HCEC 1CT (cell line): ENCODE results near the gene MSANTD7.
"Not testable (repeated sequence)": the region's sequence is repeated elsewhere in the genome, so short reads cannot be mapped to it uniquely, and the experiment has no call there.

Source experiments
- DNase-seq: peaks from one replicate; pipeline ENCODE4 v3.0.0-alpha.2; 2017

MSANTD7 gene, protein sequence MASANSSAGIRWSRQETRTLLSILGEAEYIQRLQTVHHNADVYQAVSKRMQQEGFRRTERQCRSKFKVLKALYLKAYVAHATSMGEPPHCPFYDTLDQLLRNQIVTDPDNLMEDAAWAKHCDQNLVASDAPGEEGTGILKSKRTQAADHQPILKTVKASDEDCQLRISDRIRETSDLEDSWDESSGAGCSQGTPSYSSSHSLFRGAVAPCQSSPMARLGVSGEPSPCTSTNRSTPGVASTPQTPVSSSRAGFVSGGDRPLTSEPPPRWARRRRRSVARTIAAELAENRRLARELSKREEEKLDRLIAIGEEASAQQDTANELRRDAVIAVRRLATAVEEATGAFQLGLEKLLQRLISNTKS

DNA sequence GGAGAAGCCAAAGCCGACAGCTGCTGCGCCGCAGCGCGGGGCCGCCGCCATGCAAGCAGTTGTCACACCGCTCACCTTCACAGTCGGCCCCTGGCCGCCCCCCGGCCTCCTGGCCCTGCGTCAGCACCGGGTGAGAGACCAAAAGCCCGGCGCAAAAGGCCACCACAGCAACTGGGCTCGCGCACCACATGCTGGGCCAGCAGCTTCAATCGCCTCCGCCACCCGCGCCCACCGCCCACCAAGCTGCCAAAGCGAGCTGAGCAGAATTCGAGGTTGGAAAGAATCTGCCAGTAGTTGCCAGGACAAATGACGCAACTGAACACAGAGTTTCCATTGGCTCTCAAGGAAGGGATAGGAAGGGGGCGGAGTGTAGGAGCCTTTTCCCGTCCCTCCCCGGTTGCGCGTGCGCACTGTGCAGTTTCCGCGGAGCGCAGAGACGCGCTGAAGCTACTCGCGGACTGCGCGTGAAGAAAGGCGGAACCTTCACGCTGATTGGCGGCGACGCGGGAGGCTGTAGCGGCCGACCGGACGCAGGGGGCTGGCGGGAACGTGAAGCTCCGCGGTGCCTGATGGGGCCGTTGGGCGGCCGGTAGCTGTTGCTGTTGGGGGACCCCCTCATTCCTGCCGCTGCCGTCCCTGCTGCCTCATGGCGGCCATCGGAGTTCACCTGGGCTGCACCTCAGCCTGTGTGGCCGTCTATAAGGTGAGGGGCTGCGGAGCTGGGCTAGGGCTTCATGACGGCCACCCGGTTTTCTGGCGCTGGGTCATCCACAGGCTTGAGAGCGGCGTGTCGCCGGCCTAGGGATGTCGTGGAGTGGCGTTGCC lies at the start of gene MSANTD7, which contains the start of the genes CDNF and HSPA14:
MSANTD7 (plus strand) TSS at position 550 of the 825 bp plus-strand sequence. CDS start 3,979 bp downstream, outside the sequence.
CDNF (minus strand) TSS at position 281 of the 825 bp plus-strand sequence; CDS start at position 190, 91 bp downstream.
HSPA14 (plus strand) TSS at position 550 of the 825 bp plus-strand sequence; CDS start at position 647, 97 bp downstream.
- peak; percentile 98 for DNase-seq

DNA sequence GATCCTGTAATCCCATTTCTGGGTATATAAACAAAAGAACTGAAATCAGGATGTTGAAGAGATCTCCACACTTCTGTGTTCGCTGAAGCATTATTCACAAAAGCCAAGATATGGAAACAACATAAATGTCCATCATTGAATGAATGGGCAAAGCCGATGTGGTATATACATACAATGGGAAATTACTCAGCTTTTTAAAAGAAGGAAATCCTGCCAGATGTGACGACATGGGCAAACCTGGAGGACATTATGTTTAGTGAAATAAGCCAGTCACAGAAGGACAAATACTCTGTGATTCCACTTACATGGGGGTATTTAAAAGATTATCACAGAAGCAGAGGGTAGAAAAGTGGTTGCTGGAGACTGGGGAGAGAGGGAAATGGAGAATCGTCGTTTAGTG lies 39.5 kb upstream of the MSANTD7 start:
- DNase-seq, result no peak

DNA sequence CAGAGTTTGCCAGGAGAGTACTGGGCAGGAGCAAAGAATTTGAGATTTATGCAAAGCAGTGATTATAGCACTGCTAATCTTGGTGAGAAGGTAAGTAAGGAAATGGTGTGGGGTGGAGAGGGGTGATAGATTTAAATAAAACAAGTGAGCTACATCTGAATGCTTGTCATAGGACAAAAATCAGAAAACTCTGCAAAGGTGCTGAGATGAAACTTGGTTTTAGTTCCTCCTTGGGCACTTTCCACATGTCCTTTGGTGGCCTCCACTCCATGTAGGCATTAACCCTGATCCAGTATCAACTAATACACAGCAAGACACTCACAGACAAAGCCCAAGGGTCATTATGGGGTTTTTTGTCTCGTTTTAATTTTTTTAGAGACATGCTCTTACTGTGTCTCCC lies 37.7 kb upstream of the MSANTD7 start:
- no peak for DNase-seq

DNA sequence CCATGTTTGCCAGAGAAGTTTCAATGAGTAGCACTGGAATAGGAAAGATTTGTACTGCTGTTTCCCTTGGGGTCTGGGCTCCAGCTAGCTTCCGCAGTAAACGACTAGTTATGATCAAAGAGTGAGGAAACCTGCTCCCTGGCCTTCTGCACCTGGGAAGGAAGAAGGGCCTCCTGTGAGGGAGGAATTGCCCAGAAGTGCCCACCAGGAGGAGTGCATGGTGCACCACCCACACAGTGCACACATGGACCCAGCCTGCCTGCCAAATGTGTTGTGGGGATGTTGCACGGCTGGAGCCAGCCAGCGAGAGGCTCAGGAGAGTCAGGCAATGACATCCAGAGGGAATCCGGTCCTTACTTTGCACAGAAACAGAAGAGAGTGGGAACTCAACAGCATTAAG lies 36.4 kb upstream of the MSANTD7 start:
- no peak for DNase-seq

DNA sequence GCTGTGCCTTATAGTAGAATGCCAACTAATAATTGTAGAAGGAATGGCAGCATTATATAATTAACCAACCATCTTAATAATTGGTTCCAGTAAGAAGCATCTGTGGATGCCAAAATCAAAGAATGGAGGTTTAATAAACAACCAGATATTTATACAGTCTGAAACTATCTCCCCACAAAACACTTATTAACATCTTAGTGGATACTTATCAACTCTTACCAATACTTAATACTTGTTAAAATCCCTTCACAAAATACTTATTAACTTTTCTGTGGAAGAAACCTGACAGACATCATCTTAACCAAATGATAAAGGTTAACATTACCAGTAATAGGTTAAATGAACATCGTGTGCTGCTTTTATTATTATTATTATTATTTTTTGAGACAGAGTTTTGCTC lies 34.3 kb upstream of the MSANTD7 start:
- DNase-seq, result no peak

DNA sequence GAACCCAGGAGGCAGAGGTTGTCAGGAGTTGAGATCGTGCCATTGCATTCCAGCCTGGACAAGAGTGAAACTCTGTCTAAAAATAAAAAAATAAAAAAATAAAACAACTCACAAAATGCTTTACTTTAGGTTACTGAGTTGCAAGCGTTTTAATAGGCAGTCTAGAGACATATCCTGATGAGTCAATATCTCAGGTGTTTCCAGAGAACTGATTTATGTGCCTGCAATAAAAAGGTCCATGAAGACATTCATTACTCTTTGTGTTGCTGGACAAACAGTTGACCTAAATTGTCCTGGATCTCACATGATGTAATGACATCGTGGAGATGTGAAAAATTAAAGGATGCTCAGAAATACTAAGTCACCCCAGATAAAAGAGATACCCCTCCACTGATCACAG lies 31.8 kb upstream of the MSANTD7 start:
- DNase-seq, result no peak

DNA sequence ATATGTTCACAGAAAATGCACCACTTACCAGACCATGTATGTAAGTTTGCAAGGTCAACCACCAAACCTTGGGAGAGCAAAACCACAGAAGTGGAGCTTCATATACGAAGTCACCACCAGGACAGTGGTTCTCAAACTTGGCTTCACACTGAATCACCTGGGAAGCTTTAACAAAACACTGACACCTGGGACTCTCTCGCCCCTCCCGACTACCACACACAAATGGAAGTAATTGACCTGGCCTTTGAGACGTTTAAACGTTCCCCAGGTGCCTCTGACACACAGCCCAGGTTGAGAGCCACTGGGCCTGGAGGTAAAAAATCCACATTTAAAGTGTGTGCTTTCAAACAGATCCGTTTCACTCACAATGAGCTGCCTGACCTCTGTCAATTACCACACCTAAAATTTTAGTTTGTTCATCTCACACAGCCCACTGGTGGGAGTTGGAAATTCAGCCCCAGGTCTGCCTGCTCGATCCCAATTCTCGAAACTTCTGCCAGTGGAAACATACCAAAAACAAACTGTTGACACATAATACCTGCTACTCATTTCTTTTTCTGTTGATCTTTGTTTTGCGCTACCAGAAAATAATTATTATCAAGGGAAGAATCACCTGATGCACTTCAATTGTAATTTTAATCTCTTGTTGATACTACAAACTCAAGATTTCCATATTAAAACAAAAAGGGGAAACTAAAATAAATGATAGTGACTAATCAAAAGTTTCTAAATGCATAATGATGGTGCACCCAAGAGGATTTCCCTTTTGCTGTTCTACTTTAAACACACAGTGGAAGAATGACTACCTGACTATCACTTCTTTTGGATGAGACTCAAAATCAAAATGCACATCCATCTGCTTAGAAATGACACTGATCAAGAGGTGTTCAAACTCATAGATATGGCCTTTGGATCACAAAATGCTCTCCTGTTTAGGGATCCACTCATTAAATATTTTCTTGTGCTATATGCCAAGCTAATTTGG lies 26.8 kb upstream of the MSANTD7 start:
- no peak for DNase-seq

DNA sequence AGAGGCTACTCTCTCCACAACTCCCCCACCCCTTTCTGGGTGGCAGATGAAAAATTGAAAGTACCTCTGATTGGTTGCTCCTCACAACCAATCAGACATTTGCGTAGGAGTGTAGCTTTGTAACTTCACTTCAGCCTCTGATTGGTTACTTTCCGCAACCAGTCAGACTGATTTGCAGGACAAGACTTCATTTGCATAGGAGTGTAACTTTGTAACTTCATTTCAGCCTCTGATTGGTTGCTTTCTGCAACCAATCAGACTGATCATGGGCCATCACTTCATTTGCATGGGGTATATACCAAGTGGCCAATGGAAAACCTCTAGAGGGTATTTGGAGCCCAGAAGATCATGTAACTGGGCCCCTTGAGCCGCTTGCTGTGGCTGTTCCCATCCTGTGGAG lies 25.8 kb upstream of the MSANTD7 start:
- no peak for DNase-seq

DNA sequence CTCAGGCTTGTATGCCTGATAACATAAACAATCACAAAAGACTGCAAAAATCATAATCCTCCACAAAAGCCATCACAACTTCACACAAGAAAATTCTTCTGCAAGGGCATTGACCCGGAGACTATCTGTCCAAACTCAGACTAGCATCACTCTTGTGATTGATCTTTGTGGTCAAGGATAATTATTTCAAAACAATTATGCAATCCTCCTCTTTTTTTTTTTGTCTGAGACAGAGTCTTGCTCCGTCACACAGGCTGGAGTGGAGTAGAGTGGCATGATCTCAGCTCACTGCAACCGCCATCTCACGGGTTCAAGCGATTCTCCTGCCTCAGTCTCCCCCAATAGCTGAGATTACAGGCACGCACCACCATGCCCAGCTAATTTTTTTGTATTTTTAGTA lies 22.4 kb upstream of the MSANTD7 start:
- peak; percentile 70 for DNase-seq

DNA sequence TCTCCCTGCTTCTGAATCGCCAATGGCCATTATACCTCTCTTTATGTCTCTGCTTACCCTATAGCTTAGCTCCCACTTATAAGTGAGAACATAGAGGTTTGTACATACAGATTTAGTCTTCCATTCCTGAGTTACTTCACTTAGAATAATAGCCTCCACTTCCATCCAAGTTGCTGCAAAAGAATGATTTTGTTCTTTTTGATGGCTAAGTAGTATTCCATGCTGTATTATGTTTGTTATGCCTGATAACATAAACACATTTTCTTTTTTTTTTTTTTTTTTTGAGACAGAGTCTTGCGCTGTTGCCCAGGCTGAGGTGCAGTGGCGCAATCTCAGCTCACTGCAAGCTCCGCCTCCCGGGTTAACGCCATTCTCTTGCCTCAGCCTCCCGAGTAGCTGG lies 21.4 kb upstream of the MSANTD7 start:
- DNase-seq, result not testable (repeated sequence)

DNA sequence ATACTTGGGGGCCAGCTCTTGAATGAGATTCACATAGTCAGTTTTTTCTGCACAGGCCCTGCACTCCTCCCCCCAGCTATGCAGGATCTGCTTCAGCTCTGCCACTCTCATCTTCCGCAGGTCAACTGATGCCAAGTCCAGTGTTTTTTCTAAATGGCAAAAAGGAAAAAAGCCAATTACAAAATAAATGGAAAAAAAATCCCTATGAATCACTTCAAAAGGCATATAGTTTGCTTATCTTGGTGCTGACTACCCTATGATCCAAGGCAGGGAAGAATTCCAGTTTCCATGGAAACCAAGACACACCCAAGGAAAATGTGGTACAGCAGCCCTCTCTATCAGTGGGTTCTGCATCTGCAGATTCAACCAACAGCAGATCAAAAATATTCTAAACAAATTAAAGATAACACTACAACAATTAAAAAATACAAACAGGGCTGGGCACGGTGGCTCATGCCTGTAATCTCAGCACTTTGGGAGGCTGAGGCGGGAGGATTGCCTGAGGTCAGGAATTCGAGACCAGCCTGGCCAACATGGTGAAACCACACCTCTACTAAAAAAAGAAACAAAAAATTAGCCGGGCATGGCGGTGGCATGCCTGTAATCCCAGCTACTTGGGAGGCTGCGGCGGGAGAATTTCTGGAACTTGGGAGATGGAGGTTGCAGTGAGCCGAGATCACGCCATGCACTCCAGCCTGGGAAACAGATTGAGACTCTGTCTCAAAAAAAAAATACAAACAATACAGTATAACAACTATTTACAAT lies 17.9 kb upstream of the MSANTD7 start:
- peak; percentile 93 for DNase-seq

DNA sequence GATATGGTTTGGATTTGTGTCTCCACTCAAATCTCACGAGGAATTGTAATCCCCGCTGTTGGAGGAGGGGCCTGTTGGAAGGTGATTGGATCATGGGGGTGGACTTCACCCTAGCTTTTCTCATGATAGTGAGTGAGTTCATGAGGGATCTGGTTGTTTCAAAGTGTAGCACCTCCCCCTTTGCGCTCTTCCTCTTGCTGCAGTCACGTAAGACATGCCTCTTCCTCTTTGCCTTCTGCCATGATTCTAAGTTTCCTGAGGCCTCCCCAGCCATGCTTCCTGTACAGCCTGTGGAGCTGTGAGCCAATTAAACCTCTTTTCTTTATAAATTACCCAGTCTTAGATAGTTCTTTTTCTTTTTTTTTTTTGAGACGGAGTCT lies 17.3 kb upstream of the MSANTD7 start:
- DNase-seq, result no peak

DNA sequence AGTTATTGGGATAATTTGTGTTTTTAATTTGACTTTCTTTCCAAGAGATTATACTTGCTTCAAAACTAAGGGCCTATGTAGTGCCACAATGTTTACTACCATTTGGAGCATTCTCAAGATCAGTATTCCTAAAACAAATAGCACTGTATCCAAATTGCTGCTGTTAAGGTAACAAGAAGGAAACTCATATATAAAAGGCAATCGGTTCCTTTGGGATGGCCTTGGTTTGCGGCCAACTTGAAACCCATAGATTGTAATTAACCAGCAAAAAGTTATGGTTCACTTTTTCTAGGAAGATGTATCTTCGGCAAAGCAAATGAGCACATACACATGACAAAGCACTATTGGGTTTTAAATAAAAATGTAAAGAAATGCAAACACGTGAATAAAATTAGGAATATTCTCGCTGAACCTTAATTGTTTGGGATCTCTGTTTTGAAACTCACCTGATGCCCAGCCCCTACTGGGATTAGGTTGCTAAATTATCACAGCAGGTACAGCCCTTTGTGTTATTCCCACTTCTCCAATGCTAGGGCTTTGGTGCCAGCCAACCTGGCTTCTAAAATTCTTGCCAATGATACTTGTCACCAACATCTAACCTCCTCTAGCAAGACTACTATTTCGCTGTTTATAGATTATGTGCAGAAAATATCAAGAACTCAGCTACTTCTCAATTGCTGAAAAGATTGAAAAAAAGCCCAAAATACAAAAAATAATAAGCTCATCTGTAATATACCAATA lies 16.3 kb upstream of the MSANTD7 start:
- no peak for DNase-seq

DNA sequence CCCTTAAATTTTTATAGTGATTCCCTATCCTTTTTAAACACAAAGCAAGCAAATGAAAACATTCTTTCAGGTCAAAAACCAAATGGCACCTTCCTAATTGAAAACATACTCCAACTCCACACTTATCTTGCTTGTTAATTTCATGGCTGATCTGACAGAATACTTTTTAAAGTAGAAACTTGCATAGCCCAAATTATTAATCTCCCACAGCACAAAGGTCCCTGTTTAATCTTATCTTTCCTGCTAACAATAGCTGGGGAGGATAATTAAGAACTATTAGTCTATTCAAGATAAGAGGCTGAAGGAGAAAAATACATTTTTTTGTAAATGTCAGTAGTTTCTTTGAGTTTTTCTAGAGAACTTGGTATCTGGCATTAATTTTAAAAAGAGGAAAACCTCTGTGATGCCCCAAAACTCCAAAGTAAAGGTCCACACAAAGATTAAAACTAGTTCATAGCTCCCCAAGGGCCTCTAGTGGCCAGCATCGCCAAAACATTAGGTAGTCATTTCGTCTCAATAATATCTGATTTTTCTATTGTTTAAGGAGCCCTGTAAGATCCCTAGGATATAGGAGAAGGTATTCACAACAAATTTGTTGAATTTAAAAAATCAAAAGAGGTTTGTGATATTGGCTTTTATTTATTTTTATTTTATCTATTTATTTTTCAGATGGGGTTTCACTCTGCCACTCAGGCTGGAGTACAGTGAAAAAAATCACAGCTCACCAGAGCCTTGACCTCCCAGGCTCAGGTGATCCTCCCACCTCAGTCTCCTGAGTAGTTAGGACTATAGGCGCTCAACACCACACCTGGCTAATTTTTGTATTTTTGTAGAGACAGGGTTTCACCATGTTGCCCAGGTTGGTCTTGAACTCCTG lies 15.0 kb upstream of the MSANTD7 start:
- peak; percentile 54 for DNase-seq

DNA sequence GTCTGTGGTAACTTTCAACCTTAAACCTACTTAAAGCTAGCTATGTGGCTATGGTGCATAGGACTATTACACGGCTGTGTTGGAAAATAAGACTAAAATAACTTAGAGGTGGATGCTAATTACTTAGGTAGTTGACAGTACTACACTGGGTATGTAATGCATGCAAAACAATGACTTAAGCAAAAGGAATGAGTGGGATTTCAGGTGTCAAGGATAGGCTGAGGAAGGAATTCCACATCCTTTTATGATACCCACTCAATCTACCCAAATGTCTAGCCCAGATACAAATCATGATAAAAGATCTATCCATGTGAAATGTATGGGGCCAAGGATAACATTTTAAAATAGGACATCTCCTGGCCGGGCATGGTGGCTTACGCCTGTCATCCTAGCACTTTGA lies 14.1 kb upstream of the MSANTD7 start:
- DNase-seq, result no peak

DNA sequence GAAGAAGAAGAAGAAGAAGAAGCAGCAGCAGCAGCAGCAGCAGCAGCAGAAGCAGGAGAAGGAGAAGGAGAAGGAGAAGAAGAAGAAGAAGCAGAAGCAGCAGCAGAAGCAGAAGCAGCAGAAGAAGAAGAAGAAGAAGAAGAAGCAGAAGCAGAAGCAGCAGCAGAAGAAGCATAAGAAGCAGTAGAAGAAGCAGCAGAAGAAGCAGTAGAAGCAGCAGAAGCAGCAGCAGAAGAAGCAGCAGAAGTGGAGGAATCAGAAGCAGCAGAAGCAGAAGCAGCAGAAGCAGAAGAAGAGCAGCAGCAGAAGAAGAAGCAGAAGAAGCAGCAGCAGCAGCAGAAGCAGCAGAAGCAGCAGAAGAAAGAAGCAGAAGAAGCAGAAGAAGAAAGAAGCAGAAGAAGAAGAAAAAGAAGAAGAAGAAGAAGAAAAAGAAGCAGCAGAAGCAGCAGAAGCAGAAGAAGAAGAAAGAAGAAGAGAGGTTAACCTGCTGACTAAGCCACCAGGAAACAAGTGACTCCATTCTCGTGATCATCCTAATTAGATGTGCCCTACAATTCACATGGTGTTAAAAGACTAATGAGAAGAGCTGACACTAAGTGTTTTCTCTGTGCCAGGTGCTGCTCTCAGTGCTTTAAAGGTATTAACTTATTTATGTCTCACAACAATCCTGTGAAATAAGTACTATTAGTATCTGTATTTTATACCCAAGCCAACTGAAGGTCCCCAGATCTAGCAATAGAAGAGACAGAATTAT lies 11.9 kb upstream of the MSANTD7 start:
- DNase-seq, result no peak

DNA sequence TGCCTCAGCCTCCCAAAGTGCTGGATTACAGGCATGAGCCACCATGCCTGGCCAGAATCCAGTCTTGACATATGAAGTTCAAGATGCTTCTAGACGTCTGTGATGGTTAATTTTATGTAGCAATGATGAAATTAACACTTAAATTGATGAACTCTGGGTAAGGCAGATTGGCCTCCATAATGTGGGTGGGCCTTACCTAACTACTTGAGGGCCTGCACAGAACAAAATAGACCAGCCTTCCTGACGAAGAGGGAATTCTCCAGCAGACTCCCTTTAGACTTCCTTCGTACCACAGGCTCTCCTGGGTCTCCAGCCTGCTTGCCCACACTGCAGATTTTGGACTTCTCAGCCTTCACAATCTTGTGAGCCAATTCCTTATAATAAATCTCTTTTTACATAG lies 5.0 kb upstream of the MSANTD7 start:
- no peak for DNase-seq

DNA sequence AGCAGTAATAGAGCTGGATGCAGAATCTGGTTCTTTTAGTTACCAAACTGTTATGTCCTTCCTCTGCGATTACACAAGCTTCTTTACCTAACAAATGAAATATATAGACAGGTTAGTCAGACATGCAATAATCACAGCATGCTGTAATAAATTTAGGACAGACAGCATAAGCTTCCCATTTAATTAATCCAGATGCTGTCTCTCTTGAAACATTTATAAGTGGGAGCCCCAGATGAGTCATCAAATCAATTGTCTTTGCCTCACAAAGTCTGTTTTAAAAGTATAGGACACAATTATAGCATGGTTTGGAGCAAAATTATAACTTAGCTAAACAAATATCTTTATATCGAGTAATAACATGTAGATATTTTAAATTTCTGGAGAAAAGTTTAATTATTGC lies 1.9 kb upstream of the MSANTD7 start:
- DNase-seq, result no peak

DNA sequence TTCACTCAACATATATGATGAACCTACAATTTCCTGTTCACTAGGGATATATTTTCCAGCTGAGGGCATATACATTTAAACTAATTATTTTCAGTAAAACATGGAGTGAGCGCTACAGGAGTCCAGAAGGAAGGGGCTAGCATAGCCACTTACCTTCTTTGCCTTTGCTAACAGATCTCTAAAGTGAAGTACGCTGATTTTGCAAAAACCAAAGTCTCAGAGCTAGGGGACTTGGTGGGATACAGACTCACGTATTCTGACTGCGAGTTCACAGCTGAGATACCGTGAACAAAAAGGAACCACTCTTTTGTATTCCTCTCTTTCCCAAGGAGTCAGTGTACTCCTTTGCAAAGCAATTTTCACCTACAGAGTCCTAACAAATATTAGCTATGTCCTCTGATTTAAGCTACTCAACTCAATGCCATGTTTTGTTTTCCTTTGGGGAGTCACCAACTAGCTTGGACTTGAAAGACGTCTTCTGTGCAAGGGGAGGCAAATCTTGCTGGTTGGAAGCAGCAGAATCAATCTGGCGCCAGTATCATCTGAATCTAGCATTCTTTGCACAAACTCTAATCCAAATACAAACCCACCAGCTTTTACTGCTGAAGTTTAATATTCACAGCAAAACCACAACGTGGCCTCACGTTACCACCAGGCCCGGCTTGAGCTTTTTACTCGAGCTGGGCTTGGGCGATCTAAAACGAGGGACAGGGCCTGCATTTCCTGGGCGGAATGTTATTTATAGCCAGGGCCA lies 926 bp upstream of the MSANTD7 start:
- no peak for DNase-seq
